Breast epithelium (tissue), 4 donors: ENCODE results near the gene NKX2-4. TPM values are rescaled to one million over a fixed set of nuclear protein-coding genes. Genes with fewer than 3 reads are reported as not detected.

ENCODE experiments used
- DNase-seq, 2 donors: peaks; one replicate each; pipeline ENCODE4 v3.0.0-alpha.2; 2019; ENCODE audit warnings: low spot score in 2 of 2
- H3K27ac ChIP-seq, 2 donors: fragments of 200-600 bp; sonication (generic) in 1 of 2; one replicate each; pipeline ENCODE4 v1.5.1; 2016 to 2019; ENCODE audit warnings: mild to moderate bottlenecking in 1 of 2
- H3K27me3 ChIP-seq, 2 donors: fragments of 200-600 bp; sonication (generic) in 1 of 2; one replicate each; pipeline versions ENCODE4 v1.5.1 to v1.6.0; 2017 to 2019; ENCODE audit warnings: control low read depth in 1 of 2, mild to moderate bottlenecking in 1 of 2
- H3K36me3 ChIP-seq: fragments of 200-600 bp; one replicate; pipeline ENCODE4 v1.5.1; 2019
- H3K4me1 ChIP-seq, 2 donors: fragments of 200-600 bp; sonication (generic); one replicate each; pipeline ENCODE4 v1.5.1; 2016 to 2019; ENCODE audit warnings: control low read depth in 1 of 2
- H3K4me3 ChIP-seq, 3 donors: fragments of 200-600 bp; sonication (generic); 1 replicate in 2 of 3; 2 replicates in 1 of 3; pipeline ENCODE4 v1.5.1; 2016 to 2019; ENCODE audit warnings: mild to moderate bottlenecking in 3 of 3, moderate library complexity in 2 of 3
- H3K9me3 ChIP-seq, 2 donors: fragments of 200-600 bp; sonication (generic) in 1 of 2; one replicate each; pipeline ENCODE4 v1.5.1; 2016 to 2019; ENCODE audit warnings: control low read depth in 1 of 2
- CTCF ChIP-seq, 3 donors: fragments of 450-650 bp; IDR thresholded peaks; one replicate each; pipeline ENCODE4 v1.5.1; 2016 to 2017; ENCODE audit warnings: antibody characterized with exemption in 3 of 3, mild to moderate bottlenecking in 3 of 3, moderate library complexity in 3 of 3
- POLR2A ChIP-seq: fragments of 450-650 bp; IDR thresholded peaks from one replicate; pipeline ENCODE4 v1.6.1; 2016; ENCODE audit warnings: antibody characterized with exemption, mild to moderate bottlenecking, moderate library complexity
- POLR2AphosphoS5 ChIP-seq, 3 donors: sonication (generic); formaldehyde crosslinking; IDR thresholded peaks; one replicate each; pipeline ENCODE4 v1.6.1; 2017; ENCODE audit warnings: antibody characterized with exemption in 3 of 3
- intact Hi-C: fragments of 100-400 bp; cut with DNase I; formaldehyde crosslinking; loops from one replicate; pipeline ENCODE4 v1.15.1; 2023; ENCODE audit warnings: low total_unique reads
- total RNA-seq, 3 donors: library from RNA; depleted of rRNA; stranded (reverse); fragments of >200 nt; gene quantifications; one replicate each; pipeline ENCODE4 v1.1.0, GENCODE V29; 2016

The NKX2-4 gene
- total RNA-seq, 3 donors from 2014 or later: not detected

GRCh38 chr20:21361266-21361665 is 36.1 kb downstream of the NKX2-4 start:
- no peaks in the 10 kb centered on the region for H3K9me3 ChIP-seq
- no peak for DNase-seq
- H3K4me1 ChIP-seq: no peaks in the 10 kb centered on the region
- TF ChIP-seq CTCF (IDR thresholded peaks at IDR 0.05) (no peak), POLR2AphosphoS5 (IDR thresholded peaks at IDR 0.05) (no peak), POLR2A (no peak)
- H3K27ac ChIP-seq: no peak overlapping the region
- H3K36me3 ChIP-seq: peaks cover 11% of the 10 kb centered on the region
- H3K4me3 ChIP-seq: no peak overlapping the region
- no peaks in the 10 kb centered on the region for H3K27me3 ChIP-seq
- intact Hi-C loops: no loop called here

- H3K36me3 ChIP-seq: peaks cover 11% of the 10 kb centered on the region
- H3K27ac ChIP-seq: no peak overlapping the region
- H3K9me3 ChIP-seq: no peaks in the 10 kb centered on the region
- H3K4me3 ChIP-seq: no peak overlapping the region
- TF ChIP-seq POLR2A: no peak
- no peak for TF ChIP-seq POLR2AphosphoS5 (IDR thresholded peaks at IDR 0.05)
- TF ChIP-seq CTCF (IDR thresholded peaks at IDR 0.05): no peak
- DNase-seq: no peak
- intact Hi-C loops: no loop called here
- H3K27me3 ChIP-seq: no peaks in the 10 kb centered on the region
- no peaks in the 10 kb centered on the region for H3K4me1 ChIP-seq
Measured at GRCh38 chr20:21360705-21361104, 36.6 kb downstream of the NKX2-4 start.

GRCh38 chr20:21358737-21359136 is 38.6 kb downstream of the NKX2-4 start:
- Histone ChIP-seq H3K9me3 (no peaks in the 10 kb centered on the region), H3K27ac (no peak overlapping the region), H3K4me3 (no peak overlapping the region), H3K27me3 (no peaks in the 10 kb centered on the region), H3K36me3 (peaks cover 11% of the 10 kb centered on the region), H3K4me1 (no peaks in the 10 kb centered on the region)
- TF ChIP-seq POLR2AphosphoS5 (IDR thresholded peaks at IDR 0.05) (no peak), CTCF (IDR thresholded peaks at IDR 0.05) (no peak), POLR2A (no peak)
- intact Hi-C loops: no loop called here
- no peak for DNase-seq

GRCh38 chr20:21357844-21358243 is 39.5 kb downstream of the NKX2-4 start:
- no peaks in the 10 kb centered on the region for H3K27me3 ChIP-seq
- H3K36me3 ChIP-seq: peaks cover 7% of the 10 kb centered on the region
- no peaks in the 10 kb centered on the region for H3K9me3 ChIP-seq
- intact Hi-C loops: no loop called here
- no peak overlapping the region for H3K27ac ChIP-seq
- no peak for DNase-seq
- H3K4me3 ChIP-seq: no peak overlapping the region
- H3K4me1 ChIP-seq: no peaks in the 10 kb centered on the region
- TF ChIP-seq CTCF (IDR thresholded peaks at IDR 0.05): no peak
- TF ChIP-seq POLR2AphosphoS5 (IDR thresholded peaks at IDR 0.05): no peak

GRCh38 chr20:21356386-21356785 is 40.9 kb downstream of the NKX2-4 start:
- intact Hi-C loops: no loop called here
- H3K27me3 ChIP-seq: no peaks in the 10 kb centered on the region
- H3K4me3 ChIP-seq: no peak overlapping the region
- H3K9me3 ChIP-seq: no peaks in the 10 kb centered on the region
- H3K27ac ChIP-seq: no peak overlapping the region
- TF ChIP-seq POLR2A: no peak
- peaks cover 4% of the 10 kb centered on the region for H3K36me3 ChIP-seq
- DNase-seq: no peak
- H3K4me1 ChIP-seq: no peaks in the 10 kb centered on the region

- no peak overlapping the region for H3K4me3 ChIP-seq
- DNase-seq: no peak
- H3K9me3 ChIP-seq: no peaks in the 10 kb centered on the region
- no peak for TF ChIP-seq POLR2A
- TF ChIP-seq POLR2AphosphoS5 (IDR thresholded peaks at IDR 0.05): no peak
- no peak for TF ChIP-seq CTCF (IDR thresholded peaks at IDR 0.05)
- intact Hi-C loops: no loop called here
- peaks cover 4% of the 10 kb centered on the region for H3K36me3 ChIP-seq
- no peaks in the 10 kb centered on the region for H3K27me3 ChIP-seq
- H3K4me1 ChIP-seq: no peaks in the 10 kb centered on the region
- no peak overlapping the region for H3K27ac ChIP-seq
Measured at GRCh38 chr20:21355981-21356380, 41.3 kb downstream of the NKX2-4 start.
